ENCODE data around the gene MRPS6.

The MRPS6 gene

DNA sequence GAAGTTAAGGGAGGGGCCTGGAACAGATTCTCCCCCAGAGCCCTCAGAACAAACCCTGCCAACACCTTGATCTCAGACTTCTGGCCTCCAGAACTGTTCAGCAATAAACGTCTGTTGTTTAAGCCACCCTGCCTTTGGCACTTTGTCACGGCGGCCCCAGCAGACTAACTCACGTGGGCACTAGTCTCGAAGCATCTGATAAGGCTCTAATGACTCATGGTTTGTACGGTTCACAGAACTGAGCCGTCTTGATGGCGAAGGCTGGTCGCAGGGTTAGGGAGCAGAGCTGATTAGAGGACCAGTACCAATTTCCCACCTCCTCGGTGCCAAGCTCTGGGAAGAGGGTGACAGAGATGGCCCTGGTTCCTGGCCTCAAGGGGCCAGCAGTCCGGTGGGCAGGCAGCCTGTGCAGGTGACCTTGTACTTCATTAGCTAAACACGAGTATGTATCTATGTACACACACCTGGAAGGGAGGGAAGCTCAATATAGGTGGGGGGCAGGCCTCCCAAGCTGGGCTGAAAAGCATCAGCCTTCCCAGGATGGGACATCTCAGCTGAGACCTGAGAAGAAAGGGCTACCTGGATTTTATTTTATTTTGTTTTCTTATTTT lies 112.8 kb downstream of the MRPS6 start:
- Histone ChIP-seq H3K4me3 (ENCODE audit: low read depth, low read length) (no peak overlapping the region), H3K27me3 (ENCODE audit: control insufficient read depth, insufficient read depth, low read length) (no peaks in the 10 kb centered on the region), H3K4me1 (ENCODE audit: control insufficient read depth, insufficient read depth, low read length) (peaks cover 4% of the 10 kb centered on the region), H3K9me3 (ENCODE audit: control insufficient read depth, insufficient read depth, low read length) (no peaks in the 10 kb centered on the region), H3K9ac (ENCODE audit: low read depth, low read length) (no peak overlapping the region), H3K36me3 (ENCODE audit: control insufficient read depth, insufficient read depth, low read length) (peaks cover 2% of the 10 kb centered on the region)

DNA sequence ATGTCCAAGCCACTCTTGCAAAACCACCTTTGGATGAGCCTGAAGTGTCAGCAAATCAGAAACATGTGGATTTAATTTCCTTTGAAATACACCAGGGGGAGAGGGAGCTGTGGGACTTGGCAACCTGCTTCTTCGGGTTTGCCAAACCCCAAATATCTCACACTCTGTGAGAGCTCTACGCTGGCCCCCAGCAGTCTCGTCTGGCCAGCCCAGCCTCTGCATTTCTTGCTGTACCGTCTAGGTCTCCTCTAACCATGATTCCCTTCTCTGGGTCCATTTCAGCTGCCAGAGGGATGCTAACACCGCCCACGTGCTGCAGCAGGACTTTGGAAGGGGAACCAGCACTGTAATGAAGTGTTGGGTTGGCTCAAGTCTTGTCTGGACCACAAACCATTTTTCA lies 114.6 kb downstream of the MRPS6 start:
- Histone ChIP-seq H3K4me1 (ENCODE audit: control insufficient read depth, insufficient read depth, low read length) (no peaks in the 10 kb centered on the region), H3K4me3 (ENCODE audit: low read depth, low read length) (no peak overlapping the region), H3K36me3 (ENCODE audit: control insufficient read depth, insufficient read depth, low read length) (peaks cover 2% of the 10 kb centered on the region), H3K9ac (ENCODE audit: low read depth, low read length) (no peak overlapping the region), H3K9me3 (ENCODE audit: control insufficient read depth, insufficient read depth, low read length) (no peaks in the 10 kb centered on the region), H3K27me3 (ENCODE audit: control insufficient read depth, insufficient read depth, low read length) (no peaks in the 10 kb centered on the region)

DNA sequence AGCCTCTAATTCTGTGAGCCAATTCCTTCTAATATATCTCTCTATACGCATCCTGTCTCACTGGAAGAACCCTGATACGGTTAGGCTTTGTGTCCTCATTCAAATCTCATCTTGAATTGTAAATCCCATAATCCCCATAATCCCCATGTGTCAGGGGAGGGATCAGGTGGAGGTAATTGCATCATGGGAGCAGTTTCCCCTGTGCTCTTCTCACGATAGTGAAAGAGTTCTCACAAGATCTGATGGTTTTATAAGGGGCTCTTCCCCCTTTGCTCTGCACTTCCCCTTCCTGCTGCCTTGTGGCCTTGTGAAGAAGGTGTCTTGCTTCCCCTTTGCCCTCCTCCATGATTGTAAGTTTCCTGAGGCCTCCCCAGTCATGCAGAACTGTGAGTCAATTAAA lies 116.1 kb downstream of the MRPS6 start:
- H3K9ac ChIP-seq (ENCODE audit: low read depth, low read length), result no peak overlapping the region
- no peaks in the 10 kb centered on the region for H3K27me3 ChIP-seq (ENCODE audit: control insufficient read depth, insufficient read depth, low read length)
- H3K4me1 ChIP-seq (ENCODE audit: control insufficient read depth, insufficient read depth, low read length), result peaks cover 3% of the 10 kb centered on the region
- peaks cover 2% of the 10 kb centered on the region for H3K36me3 ChIP-seq (ENCODE audit: control insufficient read depth, insufficient read depth, low read length)
- no peak overlapping the region for H3K4me3 ChIP-seq (ENCODE audit: low read depth, low read length)
- H3K9me3 ChIP-seq (ENCODE audit: control insufficient read depth, insufficient read depth, low read length), result no peaks in the 10 kb centered on the region

DNA sequence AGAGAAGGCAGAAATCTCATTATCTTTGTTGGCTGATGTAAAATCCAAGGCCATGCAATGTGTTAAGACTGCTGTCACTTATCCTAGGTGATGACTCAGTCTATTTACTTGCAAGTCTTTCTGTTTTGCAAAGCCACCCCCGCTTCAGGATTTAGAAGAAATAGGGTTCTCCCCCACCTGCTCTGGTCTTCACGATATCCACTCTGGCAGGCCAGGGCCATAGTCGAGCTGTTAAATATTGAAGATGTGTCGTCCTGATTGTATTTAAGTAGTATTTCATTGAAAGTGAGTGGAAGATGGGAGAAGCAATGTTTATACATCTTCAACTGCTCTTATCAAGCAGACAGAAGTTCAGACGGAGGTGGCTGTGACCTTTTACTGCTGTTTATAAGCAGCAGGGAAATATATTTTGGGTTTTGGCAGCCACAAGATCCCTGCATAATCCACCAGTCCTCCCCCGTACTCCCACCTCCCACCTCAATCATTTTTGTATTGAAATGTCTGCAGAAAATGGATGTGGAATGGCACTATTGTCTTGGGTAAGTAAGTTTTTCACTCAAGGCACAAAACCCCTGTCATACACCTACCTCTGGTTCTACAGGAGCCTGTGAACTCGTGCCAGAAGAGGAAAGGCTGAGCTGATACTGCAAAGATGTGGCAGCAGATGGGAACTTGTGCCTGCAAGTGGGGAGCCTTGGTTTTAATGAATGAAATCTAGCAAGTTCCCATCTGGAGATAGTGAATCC lies 117.4 kb downstream of the MRPS6 start:
- H3K36me3 ChIP-seq (ENCODE audit: control insufficient read depth, insufficient read depth, low read length), result peaks cover 2% of the 10 kb centered on the region
- peaks cover 5% of the 10 kb centered on the region for H3K4me1 ChIP-seq (ENCODE audit: control insufficient read depth, insufficient read depth, low read length)
- H3K27me3 ChIP-seq (ENCODE audit: control insufficient read depth, insufficient read depth, low read length), result no peaks in the 10 kb centered on the region
- no peak overlapping the region for H3K4me3 ChIP-seq (ENCODE audit: low read depth, low read length)
- no peaks in the 10 kb centered on the region for H3K9me3 ChIP-seq (ENCODE audit: control insufficient read depth, insufficient read depth, low read length)
- H3K9ac ChIP-seq (ENCODE audit: low read depth, low read length), result no peak overlapping the region

DNA sequence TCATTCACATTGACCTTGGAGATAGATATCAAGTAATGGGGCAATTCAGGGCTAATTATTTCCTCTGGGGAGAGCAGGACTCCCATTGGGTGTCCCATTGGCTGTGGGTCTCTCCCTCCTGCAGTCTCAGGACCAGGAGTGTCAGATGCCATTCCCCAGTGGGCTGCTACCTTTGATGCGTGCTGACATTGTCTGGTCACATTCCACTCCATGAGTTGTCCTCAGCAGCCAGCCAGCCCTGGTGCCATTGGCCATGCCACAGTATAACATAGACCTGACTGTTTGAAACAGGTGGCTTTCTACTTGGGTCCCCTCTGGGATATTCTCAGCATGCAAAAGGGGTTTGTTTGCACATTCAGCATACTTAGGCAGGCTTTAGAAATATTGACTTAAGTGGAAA lies 118.5 kb downstream of the MRPS6 start:
- no peak overlapping the region for H3K4me3 ChIP-seq (ENCODE audit: low read depth, low read length)
- H3K27me3 ChIP-seq (ENCODE audit: control insufficient read depth, insufficient read depth, low read length), result no peaks in the 10 kb centered on the region
- no peaks in the 10 kb centered on the region for H3K9me3 ChIP-seq (ENCODE audit: control insufficient read depth, insufficient read depth, low read length)
- H3K4me1 ChIP-seq (ENCODE audit: control insufficient read depth, insufficient read depth, low read length), result peaks cover 6% of the 10 kb centered on the region
- H3K36me3 ChIP-seq (ENCODE audit: control insufficient read depth, insufficient read depth, low read length), result peaks cover 2% of the 10 kb centered on the region
- no peak overlapping the region for H3K9ac ChIP-seq (ENCODE audit: low read depth, low read length)
